ENCODE results near the gene HJV. TPM values are rescaled to one million over a fixed set of nuclear protein-coding genes. Genes with fewer than 3 reads are reported as not detected.

The HJV gene
- total RNA-seq, 4 donors from 2014 or later, result 274 to 585 (median 420) TPM

- peak overlapping the region; percentile 95 to 99 (median 98) for H3K27ac ChIP-seq
- H3K36me3 ChIP-seq, result no peaks in the 10 kb centered on the region
- in situ Hi-C loops (cut with MboI; ENCODE audit: low sequenced_read_pairs in 4 of 4), result loop anchor here (5.0 kb wide), 1 partner anchor 35 kb away; no protein-coding TSS in a partner anchor
- TF ChIP-seq POLR2A (IDR thresholded peaks at IDR 0.05), result no peak
- TF ChIP-seq CTCF (IDR thresholded peaks at IDR 0.05 in 4 of 5, conservative IDR thresholded peaks at IDR 0.05 in 1 of 5), result peak; percentile 84 to 95 (median 92)
- no peaks in the 10 kb centered on the region for H3K9me3 ChIP-seq
- peak; percentile 78 to 85 for DNase-seq
- H3K4me3 ChIP-seq, result peak overlapping the region; percentile 19 to 47 (median 35)
- intact Hi-C loops (cut with DNase I; ENCODE audit: low total_unique reads), result loop anchor here (1.0 to 2.0 kb wide), 2 partner anchors 13 to 36 kb away; partner anchors contain the start of genes ANKRD34A and POLR3GL
- H3K27me3 ChIP-seq, result no peaks in the 10 kb centered on the region
- ATAC-seq, result peak; percentile 33 to 36
- H3K4me1 ChIP-seq, result peaks cover 49 to 50% of the 10 kb centered on the region in 2 donors
Observed at GRCh38 chr1:145977486-145978470, 43.8 kb downstream of the HJV start.

- DNase-seq (no peak), ATAC-seq (no peak)
- Histone ChIP-seq H3K36me3 (no peaks in the 10 kb centered on the region), H3K4me1 (peaks cover 42% of the 10 kb centered on the region in 2 donors), H3K27ac (peak overlapping the region; percentile 95 to 99 (median 98)), H3K9me3 (no peaks in the 10 kb centered on the region), H3K4me3 (no peak overlapping the region), H3K27me3 (no peaks in the 10 kb centered on the region)
- in situ Hi-C loops (cut with MboI; ENCODE audit: low sequenced_read_pairs in 4 of 4), result loop anchor here (5.0 kb wide), 1 partner anchor 35 kb away; no protein-coding TSS in a partner anchor
- TF ChIP-seq CTCF (IDR thresholded peaks at IDR 0.05 in 4 of 5, conservative IDR thresholded peaks at IDR 0.05 in 1 of 5), result no peak
- no peak for TF ChIP-seq POLR2A (IDR thresholded peaks at IDR 0.05)
- intact Hi-C loops (cut with DNase I; ENCODE audit: low total_unique reads), result loop anchor here (1.0 kb wide), 1 partner anchor 36 kb away; no protein-coding TSS in a partner anchor
Observed at GRCh38 chr1:145977016-145977415, 44.5 kb downstream of the HJV start.

GRCh38 chr1:145975216-145975615 is 46.3 kb downstream of the HJV start:
- H3K9me3 ChIP-seq, result no peaks in the 10 kb centered on the region
- peak overlapping the region; percentile 25 to 50 (median 40) for H3K27ac ChIP-seq
- intact Hi-C loops (cut with DNase I; ENCODE audit: low total_unique reads) (no loop called here), in situ Hi-C loops (cut with MboI; ENCODE audit: low sequenced_read_pairs in 4 of 4) (loop anchor here (5.0 kb wide), 1 partner anchor 37 kb away; no protein-coding TSS in a partner anchor)
- H3K36me3 ChIP-seq, result no peaks in the 10 kb centered on the region
- TF ChIP-seq CTCF (IDR thresholded peaks at IDR 0.05 in 4 of 5, conservative IDR thresholded peaks at IDR 0.05 in 1 of 5) (no peak), POLR2A (IDR thresholded peaks at IDR 0.05) (no peak)
- no peaks in the 10 kb centered on the region for H3K27me3 ChIP-seq
- H3K4me1 ChIP-seq, result peaks cover 24% of the 10 kb centered on the region in 2 donors
- no peak for ATAC-seq
- no peak overlapping the region for H3K4me3 ChIP-seq
- no peak for DNase-seq

- in situ Hi-C loops (cut with MboI; ENCODE audit: low sequenced_read_pairs in 4 of 4), result loop anchor here (5.0 kb wide), 1 partner anchor 38 kb away; no protein-coding TSS in a partner anchor
- intact Hi-C loops (cut with DNase I; ENCODE audit: low total_unique reads), result no loop called here
- Histone ChIP-seq H3K36me3 (no peaks in the 10 kb centered on the region), H3K4me3 (no peak overlapping the region), H3K4me1 (peaks cover 19% of the 10 kb centered on the region in 2 donors), H3K27ac (peak overlapping the region; percentile 25 to 50 (median 40)), H3K27me3 (no peaks in the 10 kb centered on the region), H3K9me3 (no peaks in the 10 kb centered on the region)
- TF ChIP-seq CTCF (IDR thresholded peaks at IDR 0.05 in 4 of 5, conservative IDR thresholded peaks at IDR 0.05 in 1 of 5), result no peak
- TF ChIP-seq POLR2A (IDR thresholded peaks at IDR 0.05), result no peak
- ATAC-seq, result no peak
- DNase-seq, result no peak
Observed at GRCh38 chr1:145974721-145975120, 46.8 kb downstream of the HJV start.
